B cell (primary cell): Measurements from ENCODE around the gene KSR2.

Experiments used
- EZH2 ChIP-seq: IDR thresholded peaks from 2 replicates; pipeline ENCODE4 v1.6.1; 2012; ENCODE audit warnings: borderline replicate concordance, low read depth, mild to moderate bottlenecking, moderate library complexity, low read length; ENCODE audit not compliant: insufficient read depth, poor library complexity, severe bottlenecking
- TF ChIP-seq, protein P1 (sequence below): fragments of 200-600 bp; IDR thresholded peaks from one replicate; pipeline ENCODE4 v1.8.0; 2022; ENCODE audit warnings: antibody characterized with exemption, mild to moderate bottlenecking

DNA sequence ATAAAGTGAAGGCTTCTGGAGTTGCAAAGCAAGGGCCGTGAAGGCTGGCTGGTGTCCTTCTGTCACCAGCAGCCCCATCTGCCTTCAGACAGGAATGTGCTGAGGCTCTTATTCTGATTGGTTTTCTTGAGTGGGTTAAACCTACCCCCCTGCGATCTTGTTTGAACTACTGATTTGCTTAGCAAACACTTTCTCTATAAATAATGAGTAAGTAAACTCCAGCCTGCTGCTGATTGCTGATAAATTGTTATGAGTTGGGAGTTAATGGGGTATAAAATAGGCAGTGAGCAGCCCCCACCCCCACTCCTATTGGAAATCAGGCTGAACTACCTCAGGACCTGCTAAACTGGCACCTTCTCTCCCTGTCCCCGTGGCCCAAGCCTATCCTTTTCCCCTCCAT lies 461.2 kb downstream of the KSR2 start:
- TF ChIP-seq, protein P1, sequence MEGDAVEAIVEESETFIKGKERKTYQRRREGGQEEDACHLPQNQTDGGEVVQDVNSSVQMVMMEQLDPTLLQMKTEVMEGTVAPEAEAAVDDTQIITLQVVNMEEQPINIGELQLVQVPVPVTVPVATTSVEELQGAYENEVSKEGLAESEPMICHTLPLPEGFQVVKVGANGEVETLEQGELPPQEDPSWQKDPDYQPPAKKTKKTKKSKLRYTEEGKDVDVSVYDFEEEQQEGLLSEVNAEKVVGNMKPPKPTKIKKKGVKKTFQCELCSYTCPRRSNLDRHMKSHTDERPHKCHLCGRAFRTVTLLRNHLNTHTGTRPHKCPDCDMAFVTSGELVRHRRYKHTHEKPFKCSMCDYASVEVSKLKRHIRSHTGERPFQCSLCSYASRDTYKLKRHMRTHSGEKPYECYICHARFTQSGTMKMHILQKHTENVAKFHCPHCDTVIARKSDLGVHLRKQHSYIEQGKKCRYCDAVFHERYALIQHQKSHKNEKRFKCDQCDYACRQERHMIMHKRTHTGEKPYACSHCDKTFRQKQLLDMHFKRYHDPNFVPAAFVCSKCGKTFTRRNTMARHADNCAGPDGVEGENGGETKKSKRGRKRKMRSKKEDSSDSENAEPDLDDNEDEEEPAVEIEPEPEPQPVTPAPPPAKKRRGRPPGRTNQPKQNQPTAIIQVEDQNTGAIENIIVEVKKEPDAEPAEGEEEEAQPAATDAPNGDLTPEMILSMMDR = no peak
- no peak for TF ChIP-seq EZH2
